ENCODE results near the gene NOCT.

DNA sequence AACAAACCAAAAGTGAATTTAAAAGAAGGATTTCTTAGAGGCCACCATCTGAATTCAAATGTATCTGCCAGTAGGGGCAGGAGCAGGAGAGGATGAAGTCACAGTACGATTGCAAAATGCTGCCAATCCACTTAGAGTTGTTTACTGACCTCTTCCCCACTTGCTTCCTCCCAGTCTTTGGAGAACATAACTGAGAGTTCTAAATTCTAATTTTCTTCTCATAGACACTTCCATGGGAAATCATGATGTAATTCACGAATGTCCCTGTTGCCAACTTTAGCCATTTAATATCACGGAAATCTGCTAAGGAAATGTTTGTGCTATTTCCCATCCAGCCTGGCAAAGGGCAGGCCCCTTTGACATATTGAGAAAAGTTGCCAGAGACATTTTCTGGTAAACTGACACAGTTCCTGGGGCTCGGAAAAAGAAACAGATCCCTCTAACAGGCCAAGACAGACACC, 33.6 kb upstream of the NOCT start:
- TF ChIP-seq, protein P1, sequence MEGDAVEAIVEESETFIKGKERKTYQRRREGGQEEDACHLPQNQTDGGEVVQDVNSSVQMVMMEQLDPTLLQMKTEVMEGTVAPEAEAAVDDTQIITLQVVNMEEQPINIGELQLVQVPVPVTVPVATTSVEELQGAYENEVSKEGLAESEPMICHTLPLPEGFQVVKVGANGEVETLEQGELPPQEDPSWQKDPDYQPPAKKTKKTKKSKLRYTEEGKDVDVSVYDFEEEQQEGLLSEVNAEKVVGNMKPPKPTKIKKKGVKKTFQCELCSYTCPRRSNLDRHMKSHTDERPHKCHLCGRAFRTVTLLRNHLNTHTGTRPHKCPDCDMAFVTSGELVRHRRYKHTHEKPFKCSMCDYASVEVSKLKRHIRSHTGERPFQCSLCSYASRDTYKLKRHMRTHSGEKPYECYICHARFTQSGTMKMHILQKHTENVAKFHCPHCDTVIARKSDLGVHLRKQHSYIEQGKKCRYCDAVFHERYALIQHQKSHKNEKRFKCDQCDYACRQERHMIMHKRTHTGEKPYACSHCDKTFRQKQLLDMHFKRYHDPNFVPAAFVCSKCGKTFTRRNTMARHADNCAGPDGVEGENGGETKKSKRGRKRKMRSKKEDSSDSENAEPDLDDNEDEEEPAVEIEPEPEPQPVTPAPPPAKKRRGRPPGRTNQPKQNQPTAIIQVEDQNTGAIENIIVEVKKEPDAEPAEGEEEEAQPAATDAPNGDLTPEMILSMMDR (tag by site-specific recombination; IDR thresholded peaks at IDR 0.05) = no peak
- TF ChIP-seq OSR2 (tag by site-specific recombination; IDR thresholded peaks at IDR 0.05) (no peak), ZNF747 (tag by site-specific recombination; IDR thresholded peaks at IDR 0.05) (no peak), ZBTB7A (tag by site-specific recombination; IDR thresholded peaks at IDR 0.05; ENCODE audit: low read depth) (no peak), SCRT1 (tag by site-specific recombination; IDR thresholded peaks at IDR 0.05; ENCODE audit: borderline replicate concordance) (no peak), ZNF670 (tag by site-specific recombination; IDR thresholded peaks at IDR 0.05; ENCODE audit: low read depth) (no peak), ZNF530 (tag by site-specific recombination; IDR thresholded peaks at IDR 0.05; ENCODE audit: low read depth) (no peak), ZNF350 (tag by site-specific recombination; IDR thresholded peaks at IDR 0.05) (no peak), ZFP37 (tag by site-specific recombination; IDR thresholded peaks at IDR 0.05) (no peak), ZBTB1 (tag by site-specific recombination; IDR thresholded peaks at IDR 0.05) (no peak)
- TF ChIP-seq, protein P2, sequence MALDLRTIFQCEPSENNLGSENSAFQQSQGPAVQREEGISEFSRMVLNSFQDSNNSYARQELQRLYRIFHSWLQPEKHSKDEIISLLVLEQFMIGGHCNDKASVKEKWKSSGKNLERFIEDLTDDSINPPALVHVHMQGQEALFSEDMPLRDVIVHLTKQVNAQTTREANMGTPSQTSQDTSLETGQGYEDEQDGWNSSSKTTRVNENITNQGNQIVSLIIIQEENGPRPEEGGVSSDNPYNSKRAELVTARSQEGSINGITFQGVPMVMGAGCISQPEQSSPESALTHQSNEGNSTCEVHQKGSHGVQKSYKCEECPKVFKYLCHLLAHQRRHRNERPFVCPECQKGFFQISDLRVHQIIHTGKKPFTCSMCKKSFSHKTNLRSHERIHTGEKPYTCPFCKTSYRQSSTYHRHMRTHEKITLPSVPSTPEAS (tag by site-specific recombination; IDR thresholded peaks at IDR 0.05) = no peak
- TF ChIP-seq, protein P3, sequence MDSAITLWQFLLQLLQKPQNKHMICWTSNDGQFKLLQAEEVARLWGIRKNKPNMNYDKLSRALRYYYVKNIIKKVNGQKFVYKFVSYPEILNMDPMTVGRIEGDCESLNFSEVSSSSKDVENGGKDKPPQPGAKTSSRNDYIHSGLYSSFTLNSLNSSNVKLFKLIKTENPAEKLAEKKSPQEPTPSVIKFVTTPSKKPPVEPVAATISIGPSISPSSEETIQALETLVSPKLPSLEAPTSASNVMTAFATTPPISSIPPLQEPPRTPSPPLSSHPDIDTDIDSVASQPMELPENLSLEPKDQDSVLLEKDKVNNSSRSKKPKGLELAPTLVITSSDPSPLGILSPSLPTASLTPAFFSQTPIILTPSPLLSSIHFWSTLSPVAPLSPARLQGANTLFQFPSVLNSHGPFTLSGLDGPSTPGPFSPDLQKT (IDR thresholded peaks at IDR 0.05; ENCODE audit: borderline replicate concordance, low read depth, low read length) = no peak
